Endodermal cell (in vitro differentiated cells): Measurements from ENCODE around the gene GRIA3. TPM values are rescaled to one million over a fixed set of nuclear protein-coding genes. Genes with fewer than 3 reads are reported as not detected.

Experiments used
- DNase-seq: peaks from one replicate; pipeline ENCODE4 v3.0.0-alpha.2; 2017
- H3K27ac ChIP-seq: 2 replicates; pipeline ENCODE4 v1.5.1; 2013; ENCODE audit warnings: mild to moderate bottlenecking, low read depth, low read length, moderate library complexity
- H3K27me3 ChIP-seq: 2 replicates; pipeline ENCODE4 v1.6.1; 2013; ENCODE audit warnings: mild to moderate bottlenecking, low read length, moderate library complexity; ENCODE audit not compliant: insufficient read depth, control insufficient read depth, poor library complexity, severe bottlenecking
- H3K36me3 ChIP-seq: 2 replicates; pipeline ENCODE4 v1.7.0; 2013; ENCODE audit warnings: mild to moderate bottlenecking, low read length, moderate library complexity; ENCODE audit not compliant: control insufficient read depth, insufficient read depth
- H3K4me1 ChIP-seq: one replicate; pipeline ENCODE4 v1.7.0; 2013; ENCODE audit warnings: low read length; ENCODE audit not compliant: control insufficient read depth, insufficient read depth
- H3K4me3 ChIP-seq: 2 replicates; pipeline ENCODE4 v1.5.1; 2013; ENCODE audit warnings: mild to moderate bottlenecking, low read length, moderate library complexity
- H3K9ac ChIP-seq: 2 replicates; pipeline ENCODE4 v1.6.1; 2013; ENCODE audit warnings: mild to moderate bottlenecking, low read length, moderate library complexity; ENCODE audit not compliant: poor library complexity, severe bottlenecking; ENCODE audit errors: extremely low read depth
- H3K9me3 ChIP-seq: 2 replicates; pipeline ENCODE4 v1.6.1; 2013; ENCODE audit warnings: mild to moderate bottlenecking, low read length, moderate library complexity; ENCODE audit not compliant: control insufficient read depth
- H3K27ac Mint-ChIP-seq: 2 replicates; pipeline ENCODE4 v1.8.0; 2020; ENCODE audit warnings: mixed read lengths
- H3K27me3 Mint-ChIP-seq: 2 replicates; pipeline ENCODE4 v1.8.0; 2021; ENCODE audit warnings: mild to moderate bottlenecking, mixed read lengths; ENCODE audit not compliant: insufficient read depth
- H3K36me3 Mint-ChIP-seq: 2 replicates; pipeline ENCODE4 v1.8.0; 2020; ENCODE audit warnings: low read depth, mixed read lengths
- H3K4me1 Mint-ChIP-seq: 2 replicates; pipeline ENCODE4 v1.8.0; 2020; ENCODE audit warnings: mixed read lengths
- H3K4me3 Mint-ChIP-seq: 2 replicates; pipeline ENCODE4 v1.8.0; 2020; ENCODE audit warnings: mild to moderate bottlenecking, moderate library complexity, mixed read lengths
- H3K9me3 Mint-ChIP-seq: 2 replicates; pipeline ENCODE4 v1.8.0; 2020; ENCODE audit warnings: mild to moderate bottlenecking, mixed read lengths
- CTCF ChIP-seq: fragments of 200-600 bp; sonication (generic); conservative IDR thresholded peaks from 2 replicates; pipeline ENCODE4 v1.5.0; 2021; ENCODE audit warnings: antibody characterized with exemption, mild to moderate bottlenecking
- WGBS, 2 experiments: methylation state at CpG; one replicate each; pipeline versions ENCODE4 v1.1.5 to v1.1.7; 2013; ENCODE audit warnings: missing lambda C conversion rate in 2 of 2, mixed read lengths in 1 of 2; ENCODE audit not compliant: insufficient coverage in 1 of 2, insufficient read length in 1 of 2; 5-methylcytosine and 5-hydroxymethylcytosine counted together
- total RNA-seq, 2 donors: library from RNA; stranded (reverse); fragmentation: NEBNext Ultra II Directional in 1 of 2; extraction: Animal tissue kit (Norgen Biotek cat#: 25700) in 1 of 2; gene quantifications; 2 replicates in 1 of 2; 3 replicates in 1 of 2; pipeline ENCODE4 v1.2.1, GENCODE V29; 2021

The GRIA3 gene
- total RNA-seq, 2 donors from 2014 or later = 5.7 to 12.2 TPM

GRCh38 chrX:123464709-123465108, 280.6 kb downstream of the GRIA3 start:
- Histone ChIP-seq H3K9ac (no peak overlapping the region), H3K27ac (no peak overlapping the region), H3K4me1 (no peaks in the 10 kb centered on the region), H3K9me3 (no peaks in the 10 kb centered on the region), H3K27me3 (no peaks in the 10 kb centered on the region), H3K36me3 (no peaks in the 10 kb centered on the region), H3K4me3 (no peak overlapping the region)
- H3K36me3 Mint-ChIP-seq = no peaks in the 10 kb centered on the region
- H3K27me3 Mint-ChIP-seq = no peaks in the 10 kb centered on the region
- H3K4me3 Mint-ChIP-seq = no peak overlapping the region
- 87 to 100% methylated on average over 5 to 9 of the region's 10 CpGs for WGBS, 2 experiments
- peaks cover 48% of the 10 kb centered on the region for H3K9me3 Mint-ChIP-seq
- no peak for TF ChIP-seq CTCF
- H3K27ac Mint-ChIP-seq = no peak overlapping the region
- no peak for DNase-seq
- H3K4me1 Mint-ChIP-seq = no peaks in the 10 kb centered on the region

- no peak for DNase-seq
- H3K4me3 Mint-ChIP-seq = no peak overlapping the region
- Histone ChIP-seq H3K27ac (no peak overlapping the region), H3K4me1 (no peaks in the 10 kb centered on the region), H3K36me3 (no peaks in the 10 kb centered on the region), H3K9ac (no peak overlapping the region), H3K27me3 (no peaks in the 10 kb centered on the region), H3K4me3 (no peak overlapping the region), H3K9me3 (no peaks in the 10 kb centered on the region)
- H3K27me3 Mint-ChIP-seq = no peaks in the 10 kb centered on the region
- no peaks in the 10 kb centered on the region for H3K36me3 Mint-ChIP-seq
- no peak for TF ChIP-seq CTCF
- WGBS, 2 experiments = 83 to 95% methylated on average over 1 to 2 of the region's 4 CpGs
- no peaks in the 10 kb centered on the region for H3K4me1 Mint-ChIP-seq
- peaks cover 48% of the 10 kb centered on the region for H3K9me3 Mint-ChIP-seq
- H3K27ac Mint-ChIP-seq = no peak overlapping the region
These were observed 284.4 kb downstream of the GRIA3 start for GRCh38 chrX:123468481-123468880.

GRCh38 chrX:123475068-123475724, 291.1 kb downstream of the GRIA3 start:
- Mint-ChIP-seq H3K27ac (no peak overlapping the region), H3K36me3 (no peaks in the 10 kb centered on the region), H3K4me3 (no peak overlapping the region), H3K9me3 (peaks cover 19% of the 10 kb centered on the region), H3K4me1 (no peaks in the 10 kb centered on the region), H3K27me3 (no peaks in the 10 kb centered on the region)
- no peak for DNase-seq
- Histone ChIP-seq H3K9me3 (no peaks in the 10 kb centered on the region), H3K9ac (no peak overlapping the region), H3K27me3 (no peaks in the 10 kb centered on the region), H3K4me1 (no peaks in the 10 kb centered on the region), H3K27ac (no peak overlapping the region), H3K4me3 (no peak overlapping the region), H3K36me3 (no peaks in the 10 kb centered on the region)
- WGBS, 2 experiments = 77% methylated on average over 2 of the region's 2 CpGs; no CpG with 5 or more reads in 1 of the 2 experiments
- no peak for TF ChIP-seq CTCF
